HuH-7.5 (cell line): ENCODE data around the gene NID1.
"Not testable (repeated sequence)": the region's sequence is repeated elsewhere in the genome, so short reads cannot be mapped to it uniquely, and the experiment has no call there.

Experiments used
- DNase-seq: peaks from one replicate; pipeline ENCODE4 v3.0.0; 2011; ENCODE audit warnings: low spot score

NID1 gene

GRCh38 chr1:236029428-236029940 lies 35.4 kb downstream of the NID1 start:
- DNase-seq, result no peak

DNA sequence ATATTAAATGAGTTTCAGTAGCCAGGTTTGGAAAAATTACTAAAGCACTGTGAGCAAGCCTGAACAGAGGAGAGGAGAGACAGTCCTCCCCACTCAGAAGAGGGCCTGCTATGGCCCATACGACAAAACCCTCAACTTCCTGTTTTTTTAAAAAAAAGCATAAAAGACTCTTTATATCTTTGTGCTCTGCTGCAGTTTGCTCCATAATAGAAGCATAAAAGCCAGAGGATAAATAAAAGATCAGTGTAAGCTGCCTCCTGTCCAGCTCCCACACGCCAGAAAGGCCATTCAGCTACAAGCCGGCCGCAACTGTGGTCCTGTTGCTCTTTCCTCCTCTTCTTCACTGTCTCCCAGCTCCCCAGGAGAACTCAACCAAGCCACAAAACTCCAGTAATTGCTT lies 37.8 kb downstream of the NID1 start:
- DNase-seq, result no peak

GRCh38 chr1:236025836-236026235 lies 39.1 kb downstream of the NID1 start:
- no peak for DNase-seq

DNA sequence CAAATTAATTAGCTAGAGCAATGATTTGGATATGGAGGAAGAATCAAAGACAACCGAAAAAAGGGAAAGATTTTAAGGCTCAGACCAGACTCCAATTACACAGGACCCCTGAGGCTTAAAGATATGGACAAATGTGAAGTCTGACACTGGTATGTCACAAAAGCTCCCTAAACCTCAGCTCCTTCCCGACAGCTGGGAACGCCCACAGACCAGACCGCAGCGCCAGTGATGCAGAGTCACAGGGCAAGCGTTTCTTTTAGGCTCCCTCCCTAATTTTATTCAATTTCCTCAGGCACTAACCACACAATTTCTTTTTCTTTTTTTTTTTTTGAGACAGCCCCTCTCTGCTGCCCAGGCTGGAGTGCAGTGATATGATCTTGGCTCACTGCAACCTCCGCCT lies 40.2 kb downstream of the NID1 start:
- no peak for DNase-seq

DNA sequence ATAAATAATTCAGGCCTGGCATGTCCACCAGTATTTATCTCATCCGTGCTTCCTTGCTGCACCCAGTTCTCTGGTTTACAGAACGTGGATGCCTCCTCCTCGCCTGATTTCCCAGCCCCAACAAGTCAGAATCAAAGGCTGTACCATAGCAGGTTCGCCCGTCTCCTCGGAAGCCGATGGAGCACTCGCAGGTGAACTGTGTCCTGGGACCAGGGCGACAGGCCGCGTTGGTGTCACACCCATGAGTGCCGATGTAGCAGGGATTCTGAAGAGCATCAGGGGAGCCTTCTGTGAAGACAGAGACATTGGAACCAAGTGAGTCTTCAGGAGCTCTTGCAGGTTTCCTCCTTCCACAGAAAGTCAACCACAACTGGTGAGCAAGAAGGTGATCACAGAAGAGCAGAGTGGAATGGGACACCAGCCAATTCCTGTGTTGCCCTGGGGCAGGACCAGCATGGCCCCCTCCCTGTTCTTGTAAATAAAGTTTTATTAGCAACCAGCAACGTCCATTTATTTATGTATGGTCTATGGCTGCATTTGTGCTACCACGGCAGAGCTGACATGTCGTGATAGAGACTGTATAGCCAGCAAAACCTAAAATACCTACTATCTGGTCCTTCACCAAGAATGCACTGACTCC lies 40.8 kb downstream of the NID1 start:
- DNase-seq, result no peak

- DNase-seq, result no peak
Observed at GRCh38 chr1:236021424-236022135, 43.3 kb downstream of the NID1 start.

GRCh38 chr1:236020359-236021219 lies 44.3 kb downstream of the NID1 start:
- no peak for DNase-seq

- no peak for DNase-seq
Observed at GRCh38 chr1:236018885-236019453, 45.9 kb downstream of the NID1 start.

- DNase-seq, result no peak
Observed at GRCh38 chr1:236016782-236017400, 48.0 kb downstream of the NID1 start.

GRCh38 chr1:236016083-236016482 lies 48.8 kb downstream of the NID1 start:
- DNase-seq, result no peak

- DNase-seq, result no peak
Observed at GRCh38 chr1:236015539-236015938, 49.4 kb downstream of the NID1 start.

GRCh38 chr1:236013330-236013729 lies 51.6 kb downstream of the NID1 start:
- DNase-seq, result no peak

DNA sequence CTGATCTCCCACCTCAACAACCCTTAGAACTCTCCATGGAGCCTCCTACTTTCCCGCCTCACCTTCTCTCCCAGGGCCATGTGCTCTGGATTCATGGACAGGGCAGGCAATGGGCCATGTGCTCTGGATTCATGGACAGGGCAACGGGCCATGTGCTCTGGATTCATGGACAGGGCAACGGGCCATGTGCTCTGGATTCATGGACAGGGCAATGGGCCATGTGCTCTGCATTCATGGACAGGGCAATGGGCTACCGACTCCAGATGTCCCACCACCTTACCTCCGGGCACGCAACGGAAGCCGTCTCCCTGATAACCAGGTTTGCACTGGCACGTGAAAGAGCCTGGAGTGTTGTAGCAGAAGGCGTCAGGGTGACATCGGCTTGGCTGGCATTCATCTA lies 53.2 kb downstream of the NID1 start:
- no peak for DNase-seq

DNA sequence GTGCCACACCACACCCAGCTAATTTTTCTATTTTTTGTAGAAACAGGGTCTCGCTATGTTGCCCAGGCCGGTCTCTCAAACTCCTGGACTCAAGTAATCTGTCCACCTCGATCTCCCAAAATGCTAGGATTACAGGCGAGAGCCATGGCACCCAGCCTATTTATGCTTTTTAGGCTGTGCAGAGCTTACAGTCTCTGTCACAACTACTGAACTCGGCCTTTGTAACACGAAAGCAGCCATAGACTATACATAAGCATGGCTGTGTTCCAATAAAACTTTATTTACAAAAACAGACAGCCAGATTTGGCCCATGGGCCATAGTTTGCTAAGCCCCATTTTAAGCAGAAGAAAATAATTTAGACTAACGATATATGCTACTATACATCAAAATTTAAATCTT lies 54.4 kb downstream of the NID1 start:
- no peak for DNase-seq

DNA sequence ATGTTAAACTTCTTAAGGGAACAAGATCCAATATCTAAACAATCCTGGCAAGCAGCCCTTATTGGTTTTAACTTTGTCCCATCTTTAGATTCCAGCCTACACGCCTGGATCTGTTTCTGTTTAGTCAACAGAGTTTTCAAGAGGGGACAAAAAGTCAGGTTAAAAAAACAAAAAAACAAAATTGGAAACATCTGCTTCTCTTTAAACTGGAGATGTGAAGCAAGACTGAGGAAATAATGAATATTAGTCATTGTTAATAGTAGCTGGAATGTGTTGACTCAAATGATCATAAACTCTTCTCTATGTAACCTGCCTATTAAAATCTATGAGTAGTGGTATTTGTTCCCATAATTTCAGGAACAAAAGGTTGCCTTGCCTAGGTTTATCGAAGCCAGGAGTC lies 55.0 kb downstream of the NID1 start:
- no peak for DNase-seq

DNA sequence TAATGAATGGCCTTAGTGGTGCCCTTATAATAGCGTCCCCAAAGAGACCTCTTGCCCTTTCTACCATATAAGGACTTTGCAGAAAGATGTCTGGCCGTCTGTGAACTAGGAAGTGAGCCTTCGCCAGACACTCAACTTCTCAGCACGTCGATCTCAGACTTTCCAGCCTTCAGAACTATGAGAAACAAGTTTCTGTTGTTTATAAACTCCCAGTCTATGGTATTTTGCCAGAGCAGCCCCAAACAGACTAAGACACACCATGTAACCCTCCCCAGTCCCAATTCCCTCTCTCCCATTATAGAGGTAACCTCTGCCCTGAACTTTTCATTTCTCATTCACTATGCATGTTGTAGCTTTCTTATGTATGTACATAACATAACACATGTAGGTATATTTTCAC lies 55.7 kb downstream of the NID1 start:
- no peak for DNase-seq

DNA sequence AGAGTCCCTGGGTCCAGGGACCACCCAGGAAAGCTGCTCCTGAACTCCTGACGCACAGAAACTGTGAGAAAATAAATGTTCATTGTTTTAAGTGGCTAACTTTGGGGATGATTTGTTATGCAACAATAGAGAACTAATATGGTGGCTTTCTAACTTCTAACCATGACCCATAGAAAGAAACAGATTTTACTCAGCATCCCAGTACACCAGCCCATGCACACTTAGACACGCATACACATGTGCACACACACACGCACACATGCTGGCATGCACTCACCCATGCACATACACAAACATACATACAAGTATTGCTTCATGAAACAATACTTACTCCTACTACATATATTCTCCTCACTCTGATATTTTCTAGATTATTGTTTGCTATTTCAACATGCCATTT lies 57.1 kb downstream of the NID1 start:
- no peak for DNase-seq

GRCh38 chr1:236003058-236003457 lies 61.8 kb downstream of the NID1 start:
- not testable (repeated sequence) for DNase-seq

DNA sequence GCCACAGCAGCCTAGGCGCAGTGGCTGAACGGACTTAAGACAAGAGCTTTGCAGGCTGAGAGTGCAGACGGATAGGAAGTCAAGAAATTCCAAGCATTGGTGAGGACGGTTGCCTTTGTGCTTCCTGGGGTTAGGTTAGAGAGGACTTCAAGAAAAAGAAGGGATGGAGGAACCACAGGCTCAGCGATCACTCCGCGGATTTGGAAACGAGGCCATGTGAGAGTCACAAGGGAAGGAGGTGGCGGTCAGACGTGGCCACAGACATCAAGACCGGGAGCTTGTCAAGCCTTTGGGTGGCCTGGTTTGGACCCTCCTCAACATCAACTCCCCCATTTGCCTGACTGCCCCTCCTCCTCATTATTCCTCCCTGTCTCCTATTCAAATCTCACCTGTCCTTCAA lies 62.3 kb downstream of the NID1 start:
- no peak for DNase-seq

DNA sequence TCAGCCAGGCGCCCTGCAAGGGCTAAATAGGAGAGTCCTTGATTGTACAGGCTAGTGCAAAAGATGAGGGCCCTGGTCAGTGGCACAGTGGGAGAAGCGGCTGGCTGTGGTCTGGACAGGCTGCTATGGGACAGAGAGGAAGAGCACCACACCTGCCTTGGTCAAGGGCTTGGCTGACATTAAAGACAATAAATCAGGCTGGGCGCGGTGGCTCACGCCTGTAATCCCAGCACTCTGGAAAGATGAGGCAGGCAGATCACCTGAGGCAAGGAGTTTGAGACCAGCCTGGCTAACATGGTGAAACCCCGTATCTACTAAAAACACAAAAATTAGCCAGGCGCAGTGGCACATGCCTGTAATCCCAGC lies 62.9 kb downstream of the NID1 start:
- DNase-seq, result no peak

DNA sequence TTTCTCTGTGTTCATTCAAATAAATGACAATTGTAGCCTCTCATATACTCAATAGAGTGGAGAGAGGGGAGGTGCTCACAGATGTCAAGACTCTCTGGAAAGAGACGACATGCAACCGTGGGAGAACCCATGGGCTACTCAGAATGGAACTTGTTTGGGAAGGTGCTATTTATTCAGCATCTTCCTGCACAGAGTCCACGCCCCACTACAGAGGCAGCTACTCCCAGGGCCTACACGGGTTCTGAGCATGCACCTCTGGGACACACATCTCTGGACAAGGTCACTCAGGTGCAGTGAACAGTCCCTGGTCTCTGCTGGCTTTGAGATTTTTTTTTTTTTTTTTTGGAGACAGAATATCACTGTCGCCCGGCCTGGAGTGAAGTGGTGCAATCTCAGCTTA lies 64.1 kb downstream of the NID1 start:
- DNase-seq, result no peak

DNA sequence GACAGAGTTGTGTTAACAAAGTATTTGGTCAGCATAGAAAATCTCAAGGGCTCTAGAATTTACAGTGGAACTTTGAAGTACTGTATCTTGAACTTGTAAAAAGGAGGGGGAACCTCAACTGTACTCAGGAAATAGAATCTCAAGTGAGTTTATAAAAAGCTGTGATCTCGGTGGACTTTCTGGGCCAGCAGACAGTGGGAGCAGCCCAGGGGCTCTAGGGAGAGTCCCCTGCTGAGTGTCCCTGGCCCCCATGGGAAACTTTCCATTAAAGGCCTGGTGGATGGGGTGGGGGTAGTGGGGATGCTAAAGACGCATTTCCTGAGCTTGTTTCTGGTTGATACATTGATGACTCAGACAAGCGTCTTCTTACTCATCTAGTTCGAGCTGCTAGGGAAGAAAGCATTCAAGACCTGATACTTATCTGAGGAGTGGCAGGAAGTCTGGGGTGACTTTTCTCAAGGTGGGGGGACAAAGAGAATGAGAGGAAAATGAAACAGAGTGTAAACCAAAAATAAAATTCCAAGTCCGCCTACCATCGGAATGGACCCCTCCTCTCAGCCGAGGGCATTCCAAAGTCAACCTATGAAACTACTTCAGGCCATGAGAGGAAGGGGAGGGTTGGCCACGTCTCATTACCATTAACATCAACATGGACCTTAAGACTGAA lies 65.5 kb downstream of the NID1 start:
- DNase-seq, result no peak
